ENCODE measurements around the gene PARP4. TPM values are rescaled to one million over a fixed set of nuclear protein-coding genes. Genes with fewer than 3 reads are reported as not detected.

PARP4 gene
- total and polyA plus RNA-seq, 2 experiments from 2014 or later: 12.9 to 32.9 TPM

GRCh38 chr13:24505256-24505655, 7.3 kb downstream of the PARP4 start:
- TF ChIP-seq EZH2phosphoT487 (IDR thresholded peaks at IDR 0.05; ENCODE audit: unreplicated experiment) (no peak), STAT1 (IDR thresholded peaks at IDR 0.05; ENCODE audit: unreplicated experiment) (no peak), REST (IDR thresholded peaks at IDR 0.05; ENCODE audit: unreplicated experiment) (no peak), POLR2AphosphoS5 (IDR thresholded peaks at IDR 0.05; ENCODE audit: low read depth) (no peak)
- DNase-seq (ENCODE audit: low spot score): no peak
- Mint-ChIP-seq H3K27ac (no peak overlapping the region), H3K27me3 (ENCODE audit: insufficient read depth, low read depth, poor library complexity) (no peaks in the 10 kb centered on the region), H3K9me3 (peaks cover 10% of the 10 kb centered on the region), H3K4me1 (peaks cover 4% of the 10 kb centered on the region), H3K36me3 (ENCODE audit: low read depth) (peaks cover 21% of the 10 kb centered on the region), H3K4me3 (no peak overlapping the region)
- Histone ChIP-seq H3K4me2 (no peak overlapping the region), H3K4me1 (ENCODE audit: insufficient read depth) (no peaks in the 10 kb centered on the region), H3K4me3 (no peak overlapping the region), H3K36me3 (ENCODE audit: insufficient read depth) (no peaks in the 10 kb centered on the region), H3K27ac (ENCODE audit: low read depth) (no peak overlapping the region), H4K20me1 (replicated peaks; ENCODE audit: insufficient read depth) (0 out of 2 replicates have a peak, but pooled peaks cover 5% of the 10 kb centered on the region), H3K79me2 (replicated peaks; ENCODE audit: insufficient read depth) (peaks cover 38% of the 10 kb centered on the region), H3K27me3 (ENCODE audit: insufficient read depth) (no peaks in the 10 kb centered on the region), H3F3A (replicated peaks; ENCODE audit: low read depth) (no peaks in the 10 kb centered on the region), H2AFZ (no peak overlapping the region), H3K9me2 (ENCODE audit: insufficient read depth) (no peaks in the 10 kb centered on the region)
- no peak for ATAC-seq

GRCh38 chr13:24503379-24503696, 9.2 kb downstream of the PARP4 start:
- H3K79me2 ChIP-seq (replicated peaks; ENCODE audit: insufficient read depth): peaks cover 19% of the 10 kb centered on the region
- TF ChIP-seq ZNF462 (CRISPR knock-in tag; IDR thresholded peaks at IDR 0.05) (no peak), EZH2phosphoT487 (IDR thresholded peaks at IDR 0.05; ENCODE audit: unreplicated experiment) (no peak), ZNF331 (CRISPR knock-in tag; IDR thresholded peaks at IDR 0.05; ENCODE audit: low read depth) (no peak), CREB1 (CRISPR knock-in tag; IDR thresholded peaks at IDR 0.05; ENCODE audit: low read depth) (no peak), EZH2 (IDR thresholded peaks at IDR 0.05; ENCODE audit: low read depth, unreplicated experiment) (no peak)

More at GRCh38 chr13:24503379-24503696, 9.2 kb downstream of the PARP4 start:
- ATAC-seq (peak; percentile 24; the same call in 2 of the 3 replicates), DNase-seq (ENCODE audit: low spot score) (no peak)
- Histone ChIP-seq H3K4me3 (no peak overlapping the region), H4K20me1 (replicated peaks; ENCODE audit: insufficient read depth) (0 out of 2 replicates have a peak, but pooled peaks cover 5% of the 10 kb centered on the region), H3K4me2 (no peak overlapping the region), H3K27ac (ENCODE audit: low read depth) (no peak overlapping the region), H2AFZ (no peak overlapping the region), H3K27me3 (ENCODE audit: insufficient read depth) (no peaks in the 10 kb centered on the region), H3F3A (replicated peaks; ENCODE audit: low read depth) (no peaks in the 10 kb centered on the region), H3K9me2 (ENCODE audit: insufficient read depth) (no peaks in the 10 kb centered on the region), H3K4me1 (ENCODE audit: insufficient read depth) (no peaks in the 10 kb centered on the region), H3K36me3 (ENCODE audit: insufficient read depth) (no peaks in the 10 kb centered on the region)
- Mint-ChIP-seq H3K9me3 (peaks cover 10% of the 10 kb centered on the region), H3K36me3 (ENCODE audit: low read depth) (peaks cover 24% of the 10 kb centered on the region), H3K27ac (peak overlapping the region; percentile 73; the same call in 1 of the 2 replicates), H3K4me1 (peaks cover 4% of the 10 kb centered on the region), H3K27me3 (ENCODE audit: insufficient read depth, low read depth, poor library complexity) (no peaks in the 10 kb centered on the region), H3K4me3 (no peak overlapping the region)
